ENCODE measurements around the gene HOXB5.

The HOXB5 gene

DNA sequence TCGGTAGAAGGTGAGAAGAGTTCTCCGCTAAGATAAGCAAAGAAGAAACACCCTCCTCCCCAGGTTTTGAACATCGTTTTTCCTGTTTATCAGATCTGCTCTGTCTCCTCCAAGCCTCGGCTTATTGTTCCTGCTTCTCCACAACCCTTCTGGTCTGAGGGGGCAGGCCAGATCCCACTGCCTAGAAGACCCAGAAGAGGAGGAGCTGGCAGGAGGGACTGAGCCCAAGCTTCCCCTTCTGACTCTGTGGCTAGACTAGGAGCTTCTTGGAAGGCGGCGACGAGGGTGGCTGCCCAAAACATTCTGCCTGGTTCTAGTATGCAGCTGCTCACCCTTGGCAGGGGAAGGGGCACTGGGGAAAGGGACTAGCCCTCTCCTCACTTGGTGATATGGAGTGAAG lies 5.2 kb upstream of the HOXB5 start:
- H3F3A ChIP-seq (ENCODE audit: insufficient read depth, low read length) = no peaks in the 10 kb centered on the region
- no peak overlapping the region for H3K27ac ChIP-seq (ENCODE audit: low read depth, low read length, poor library complexity, severe bottlenecking)
- H3K27me3 ChIP-seq (ENCODE audit: insufficient read depth, low read length) = peaks cover 5% of the 10 kb centered on the region; the same call in 1 of the 2 replicates
- no peaks in the 10 kb centered on the region for H4K20me1 ChIP-seq (ENCODE audit: insufficient read depth, low read length)
- H3K9me3 ChIP-seq (ENCODE audit: low read length) = no peaks in the 10 kb centered on the region
- no peaks in the 10 kb centered on the region for H3K79me2 ChIP-seq (ENCODE audit: insufficient read depth, low read length)
- TF ChIP-seq EZH2 (IDR thresholded peaks at IDR 0.05; ENCODE audit: borderline replicate concordance, low read length) = no peak
- TF ChIP-seq, protein P1, sequence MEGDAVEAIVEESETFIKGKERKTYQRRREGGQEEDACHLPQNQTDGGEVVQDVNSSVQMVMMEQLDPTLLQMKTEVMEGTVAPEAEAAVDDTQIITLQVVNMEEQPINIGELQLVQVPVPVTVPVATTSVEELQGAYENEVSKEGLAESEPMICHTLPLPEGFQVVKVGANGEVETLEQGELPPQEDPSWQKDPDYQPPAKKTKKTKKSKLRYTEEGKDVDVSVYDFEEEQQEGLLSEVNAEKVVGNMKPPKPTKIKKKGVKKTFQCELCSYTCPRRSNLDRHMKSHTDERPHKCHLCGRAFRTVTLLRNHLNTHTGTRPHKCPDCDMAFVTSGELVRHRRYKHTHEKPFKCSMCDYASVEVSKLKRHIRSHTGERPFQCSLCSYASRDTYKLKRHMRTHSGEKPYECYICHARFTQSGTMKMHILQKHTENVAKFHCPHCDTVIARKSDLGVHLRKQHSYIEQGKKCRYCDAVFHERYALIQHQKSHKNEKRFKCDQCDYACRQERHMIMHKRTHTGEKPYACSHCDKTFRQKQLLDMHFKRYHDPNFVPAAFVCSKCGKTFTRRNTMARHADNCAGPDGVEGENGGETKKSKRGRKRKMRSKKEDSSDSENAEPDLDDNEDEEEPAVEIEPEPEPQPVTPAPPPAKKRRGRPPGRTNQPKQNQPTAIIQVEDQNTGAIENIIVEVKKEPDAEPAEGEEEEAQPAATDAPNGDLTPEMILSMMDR (IDR thresholded peaks at IDR 0.05; ENCODE audit: low read length) = no peak
- no peaks in the 10 kb centered on the region for H3K36me3 ChIP-seq (ENCODE audit: insufficient read depth, low read length)
- no peak overlapping the region for H3K4me3 ChIP-seq (ENCODE audit: low read depth, low read length, poor library complexity, severe bottlenecking)
- H3K9me2 ChIP-seq (ENCODE audit: low read depth, low read length) = no peaks in the 10 kb centered on the region
- H3K4me1 ChIP-seq (ENCODE audit: insufficient read depth, low read length, severe bottlenecking) = no peaks in the 10 kb centered on the region
- no peak overlapping the region for H3K4me2 ChIP-seq (ENCODE audit: low read length)
- no peak overlapping the region for H2AFZ ChIP-seq (ENCODE audit: low read length)
- no peak overlapping the region for H3K9ac ChIP-seq (ENCODE audit: low read length)

- no peaks in the 10 kb centered on the region for H3K79me2 ChIP-seq (ENCODE audit: insufficient read depth, low read length)
- peaks cover 5% of the 10 kb centered on the region; the same call in 1 of the 2 replicates for H3K27me3 ChIP-seq (ENCODE audit: insufficient read depth, low read length)
- TF ChIP-seq, protein P1 (IDR thresholded peaks at IDR 0.05; ENCODE audit: low read length) = no peak
- no peak for TF ChIP-seq EZH2 (IDR thresholded peaks at IDR 0.05; ENCODE audit: borderline replicate concordance, low read length)
- H3K4me1 ChIP-seq (ENCODE audit: insufficient read depth, low read length, severe bottlenecking) = no peaks in the 10 kb centered on the region
- no peak overlapping the region for H3K27ac ChIP-seq (ENCODE audit: low read depth, low read length, poor library complexity, severe bottlenecking)
- H4K20me1 ChIP-seq (ENCODE audit: insufficient read depth, low read length) = no peaks in the 10 kb centered on the region
- no peaks in the 10 kb centered on the region for H3K9me2 ChIP-seq (ENCODE audit: low read depth, low read length)
- no peak overlapping the region for H3K4me2 ChIP-seq (ENCODE audit: low read length)
- H3K4me3 ChIP-seq (ENCODE audit: low read depth, low read length, poor library complexity, severe bottlenecking) = no peak overlapping the region
- no peaks in the 10 kb centered on the region for H3F3A ChIP-seq (ENCODE audit: insufficient read depth, low read length)
- H3K36me3 ChIP-seq (ENCODE audit: insufficient read depth, low read length) = no peaks in the 10 kb centered on the region
- H3K9me3 ChIP-seq (ENCODE audit: low read length) = no peaks in the 10 kb centered on the region
- H3K9ac ChIP-seq (ENCODE audit: low read length) = no peak overlapping the region
- H2AFZ ChIP-seq (ENCODE audit: low read length) = no peak overlapping the region
Measured at GRCh38 chr17:48597778-48598631, 4.4 kb upstream of the HOXB5 start.

GRCh38 chr17:48597528-48597777 lies 3.9 kb upstream of the HOXB5 start:
- Histone ChIP-seq H2AFZ (ENCODE audit: low read length) (no peak overlapping the region), H4K20me1 (ENCODE audit: insufficient read depth, low read length) (no peaks in the 10 kb centered on the region), H3K9me2 (ENCODE audit: low read depth, low read length) (no peaks in the 10 kb centered on the region), H3K36me3 (ENCODE audit: insufficient read depth, low read length) (no peaks in the 10 kb centered on the region), H3K4me2 (ENCODE audit: low read length) (no peak overlapping the region), H3K9me3 (ENCODE audit: low read length) (no peaks in the 10 kb centered on the region), H3K27ac (ENCODE audit: low read depth, low read length, poor library complexity, severe bottlenecking) (no peak overlapping the region), H3F3A (ENCODE audit: insufficient read depth, low read length) (no peaks in the 10 kb centered on the region), H3K9ac (ENCODE audit: low read length) (no peak overlapping the region), H3K27me3 (ENCODE audit: insufficient read depth, low read length) (peaks cover 5% of the 10 kb centered on the region; the same call in 1 of the 2 replicates), H3K4me3 (ENCODE audit: low read depth, low read length, poor library complexity, severe bottlenecking) (no peak overlapping the region), H3K4me1 (ENCODE audit: insufficient read depth, low read length, severe bottlenecking) (no peaks in the 10 kb centered on the region), H3K79me2 (ENCODE audit: insufficient read depth, low read length) (no peaks in the 10 kb centered on the region)
- no peak for TF ChIP-seq EZH2 (IDR thresholded peaks at IDR 0.05; ENCODE audit: borderline replicate concordance, low read length)
- TF ChIP-seq, protein P1 (IDR thresholded peaks at IDR 0.05; ENCODE audit: low read length) = no peak
